ENCODE measurements around the gene CAP2.
A peak's percentile ranks its signal among the peaks of the same experiment; 100 is the strongest.

Gene CAP2, protein sequence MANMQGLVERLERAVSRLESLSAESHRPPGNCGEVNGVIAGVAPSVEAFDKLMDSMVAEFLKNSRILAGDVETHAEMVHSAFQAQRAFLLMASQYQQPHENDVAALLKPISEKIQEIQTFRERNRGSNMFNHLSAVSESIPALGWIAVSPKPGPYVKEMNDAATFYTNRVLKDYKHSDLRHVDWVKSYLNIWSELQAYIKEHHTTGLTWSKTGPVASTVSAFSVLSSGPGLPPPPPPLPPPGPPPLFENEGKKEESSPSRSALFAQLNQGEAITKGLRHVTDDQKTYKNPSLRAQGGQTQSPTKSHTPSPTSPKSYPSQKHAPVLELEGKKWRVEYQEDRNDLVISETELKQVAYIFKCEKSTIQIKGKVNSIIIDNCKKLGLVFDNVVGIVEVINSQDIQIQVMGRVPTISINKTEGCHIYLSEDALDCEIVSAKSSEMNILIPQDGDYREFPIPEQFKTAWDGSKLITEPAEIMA

DNA sequence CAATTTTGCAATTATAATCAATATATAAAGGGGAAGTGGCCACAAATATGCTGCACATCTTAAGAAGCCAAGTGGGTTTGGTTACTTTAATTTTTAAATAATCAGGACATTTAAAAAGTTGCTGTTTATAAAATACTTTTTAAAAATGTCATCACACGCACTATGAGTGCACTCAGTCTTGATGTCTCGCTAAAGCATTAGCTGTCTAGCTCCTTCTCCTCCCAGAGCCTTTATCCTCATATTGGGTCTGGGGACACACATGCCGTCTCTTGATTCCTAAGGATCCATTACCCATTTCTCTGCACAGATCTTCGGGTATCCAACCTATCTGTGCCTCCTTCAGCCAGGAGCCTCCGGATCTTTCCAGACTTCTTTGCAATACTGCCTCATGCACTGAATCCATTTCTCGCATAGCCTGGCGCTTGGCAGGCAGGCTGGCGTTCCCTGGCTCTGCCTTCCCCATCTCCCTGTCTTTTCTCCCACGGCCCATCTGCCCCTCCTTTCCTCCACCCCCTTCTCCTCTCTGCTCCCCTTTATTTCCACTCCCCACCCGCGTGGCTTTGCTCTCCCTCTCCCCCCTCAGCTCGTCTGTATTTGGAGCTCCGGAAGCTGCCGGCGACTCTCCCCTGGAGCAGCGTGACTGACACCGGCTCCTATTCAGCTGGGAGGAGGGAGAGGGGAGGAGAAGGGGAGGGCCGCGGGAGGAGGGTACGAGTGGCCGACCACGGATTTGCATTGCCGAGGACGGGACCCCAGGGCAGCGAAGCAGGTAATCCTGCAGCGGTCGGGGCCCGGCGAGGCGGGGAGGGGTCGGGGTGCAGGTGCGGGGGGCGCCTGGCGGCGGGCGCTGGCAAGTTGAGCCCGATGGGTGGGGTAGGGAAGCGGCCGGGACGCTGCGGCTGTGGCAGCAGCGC, at the start of gene CAP2:
TSS of gene CAP2 (plus strand) at position 618 of the 914 bp plus-strand sequence. CDS start 27,961 bp downstream, outside the sequence.
- peak; percentile 79 for DNase-seq

DNA sequence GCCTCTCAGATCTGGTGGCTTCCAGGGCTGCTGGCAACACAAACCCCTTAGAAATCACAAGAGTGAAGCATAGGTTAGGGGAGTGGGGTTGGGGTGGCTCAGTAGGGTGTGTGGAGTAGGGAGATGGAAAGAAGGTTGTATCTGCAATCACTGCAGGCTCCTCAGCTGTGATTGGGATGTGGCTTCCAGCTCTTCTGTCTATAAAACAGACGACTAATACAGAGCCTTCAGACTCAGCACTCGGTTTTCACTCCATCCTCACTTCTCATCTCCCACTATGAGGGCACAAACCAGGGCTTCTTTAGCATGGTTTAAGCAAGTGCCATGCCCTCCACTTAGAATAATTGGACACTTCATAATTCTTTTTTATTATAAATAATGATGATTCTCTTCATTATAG, 46.4 kb upstream of the CAP2 start:
- no peak for DNase-seq

DNA sequence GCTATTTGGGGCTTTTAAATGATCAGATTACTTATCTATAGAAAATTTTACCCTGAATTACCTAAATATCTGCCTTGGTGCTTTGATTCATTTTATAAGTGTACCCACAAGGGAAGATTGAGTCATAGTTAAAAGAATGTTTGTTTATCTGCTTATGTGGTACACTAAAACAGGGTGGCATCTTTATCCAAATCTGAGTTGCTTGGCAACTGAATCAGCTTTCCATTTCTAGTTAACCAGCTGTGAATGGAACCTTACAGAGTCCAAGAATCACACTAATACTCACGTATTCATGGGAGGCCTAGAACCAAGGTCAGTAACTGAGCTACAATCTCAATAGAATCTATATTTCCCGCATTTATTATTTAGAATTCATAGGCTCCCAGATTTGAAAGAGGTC, 44.0 kb upstream of the CAP2 start:
- peak; percentile 29 for DNase-seq

DNA sequence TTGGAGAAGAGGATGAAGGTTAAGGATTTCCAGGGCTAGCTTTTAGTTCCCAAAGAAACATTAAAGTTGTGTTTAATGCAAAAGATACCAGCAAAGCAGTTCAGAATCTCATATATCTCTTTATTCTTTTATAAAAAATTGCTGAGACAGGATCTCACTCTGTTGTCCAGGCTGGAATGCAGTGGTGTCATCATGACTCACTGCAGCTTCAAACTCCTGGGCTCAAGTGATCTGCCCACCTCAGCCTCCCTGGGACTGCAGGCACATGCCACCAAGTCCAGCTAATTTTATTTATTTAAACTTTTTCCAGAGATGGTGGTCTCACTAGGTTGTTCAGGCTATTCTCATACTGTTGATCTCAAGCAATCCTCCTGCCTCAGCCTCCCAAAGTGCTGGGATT, 41.1 kb upstream of the CAP2 start:
- peak; percentile 13 for DNase-seq

DNA sequence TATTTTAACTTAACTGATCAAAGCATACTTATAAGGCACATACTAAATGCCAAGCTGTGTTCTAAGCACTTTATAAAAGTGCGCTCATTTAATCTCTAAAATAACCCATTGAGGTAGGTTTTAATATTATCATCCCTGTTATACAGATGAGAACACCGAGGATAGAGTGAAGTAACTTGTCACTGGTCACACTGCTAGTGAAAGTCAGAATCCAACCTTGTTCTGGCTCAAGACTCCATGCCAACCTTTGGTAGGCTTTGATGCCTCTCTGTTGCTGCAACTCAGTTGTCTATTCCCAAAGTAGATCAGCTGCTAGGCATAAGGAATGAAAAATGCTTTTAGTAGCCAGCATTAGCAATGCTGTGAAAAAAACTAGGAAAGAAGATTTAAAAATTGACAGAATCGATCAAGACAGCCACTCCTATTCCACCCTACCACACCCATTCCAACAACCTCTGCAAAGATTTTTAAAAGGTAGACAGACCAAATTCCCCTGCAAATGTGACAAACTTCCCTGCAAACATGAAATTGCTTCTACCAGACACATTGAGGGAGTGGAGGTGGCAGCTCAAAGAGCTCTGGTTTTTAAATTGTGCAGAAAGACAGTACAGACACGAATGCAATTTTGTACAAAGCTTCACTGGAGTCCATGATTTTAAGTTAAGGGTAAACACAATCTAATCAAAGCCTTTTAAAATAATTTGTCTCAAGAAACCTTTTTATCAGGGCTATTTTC, 39.8 kb upstream of the CAP2 start:
- DNase-seq = no peak

DNA sequence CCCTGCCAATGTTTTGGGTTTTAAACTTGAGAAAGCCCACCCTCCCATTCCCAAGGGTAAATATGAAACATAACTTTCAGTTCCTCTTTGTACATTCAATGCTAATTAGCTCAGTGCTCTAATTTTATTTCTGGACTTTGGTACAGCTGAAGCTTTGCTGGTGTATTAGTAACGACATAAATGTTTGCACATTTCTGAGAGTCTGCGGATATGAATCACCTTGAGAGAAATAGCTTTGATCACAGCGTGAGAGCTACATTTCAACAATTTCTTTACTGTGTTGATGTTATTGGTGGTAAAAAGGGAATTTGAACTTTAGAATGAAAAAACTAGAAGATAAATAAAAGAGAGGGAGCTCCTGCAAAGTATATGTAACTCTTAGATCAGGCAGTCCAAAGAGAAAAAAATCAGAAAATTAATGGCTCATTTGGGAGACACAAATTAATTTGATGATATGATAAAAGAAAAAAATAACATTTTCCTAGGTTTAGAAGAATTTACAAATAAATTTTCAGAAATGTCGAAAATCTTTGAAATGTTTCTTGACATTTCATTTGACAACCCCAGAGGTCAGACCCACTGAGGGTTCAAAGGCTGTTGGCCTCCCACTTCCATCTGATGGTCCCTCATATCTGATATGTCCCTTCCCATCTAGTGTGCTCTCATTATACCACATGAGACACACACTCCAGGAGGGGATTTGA, 38.5 kb upstream of the CAP2 start:
- no peak for DNase-seq

DNA sequence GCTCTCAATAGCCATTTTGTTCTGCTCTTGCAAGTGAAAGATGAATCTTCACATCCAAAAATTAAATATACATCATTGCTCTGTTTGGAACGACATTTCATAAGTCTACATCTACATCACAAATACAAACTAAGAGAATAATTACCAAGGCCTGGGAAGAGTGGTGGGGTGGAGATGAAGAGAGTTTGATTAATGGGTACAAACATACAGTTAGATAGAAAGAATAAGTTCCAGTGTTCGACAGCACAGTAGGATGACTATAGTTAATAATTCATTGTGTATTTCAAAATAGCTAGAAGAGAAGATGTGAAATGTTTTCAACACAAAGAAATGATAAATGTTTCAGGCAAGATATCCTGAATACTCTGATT, 38.0 kb upstream of the CAP2 start:
- DNase-seq = no peak

DNA sequence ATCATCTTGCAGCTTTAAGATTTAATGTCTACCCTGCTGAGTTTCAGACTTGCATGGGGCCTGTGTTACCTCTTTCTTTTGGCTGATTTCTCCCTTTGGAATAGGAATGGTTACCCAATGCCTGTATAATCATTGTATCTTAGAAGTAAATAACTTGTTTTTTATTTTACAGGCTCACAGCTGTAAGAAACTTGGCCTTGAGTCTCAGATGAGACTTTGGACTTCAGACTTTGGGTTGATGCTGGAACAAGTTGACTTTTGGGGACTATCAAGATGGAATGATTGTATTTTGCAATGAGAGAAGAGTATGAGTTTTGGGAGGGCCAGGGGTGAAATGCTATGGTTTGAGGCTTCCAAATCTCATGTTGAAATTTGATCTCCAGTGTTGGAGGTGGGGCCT, 34.9 kb upstream of the CAP2 start:
- DNase-seq = no peak

DNA sequence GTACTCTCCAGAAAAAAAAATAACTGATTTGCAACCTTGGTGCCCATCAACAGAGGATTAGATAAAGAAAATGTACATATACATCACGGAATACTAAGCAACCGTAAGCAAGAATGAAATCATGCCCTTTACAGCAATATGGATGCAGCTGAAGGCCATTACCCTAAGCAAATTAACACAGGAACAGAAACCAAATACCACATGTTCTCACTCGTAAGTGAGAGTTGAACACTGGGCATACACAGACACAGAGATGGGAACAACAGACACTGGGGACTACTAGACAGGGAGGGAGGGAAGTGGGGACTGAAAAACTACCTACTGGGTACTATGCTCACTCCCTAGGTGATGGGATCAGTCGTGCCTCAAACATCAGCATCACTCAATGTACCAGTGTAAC, 32.8 kb upstream of the CAP2 start:
- DNase-seq = no peak

DNA sequence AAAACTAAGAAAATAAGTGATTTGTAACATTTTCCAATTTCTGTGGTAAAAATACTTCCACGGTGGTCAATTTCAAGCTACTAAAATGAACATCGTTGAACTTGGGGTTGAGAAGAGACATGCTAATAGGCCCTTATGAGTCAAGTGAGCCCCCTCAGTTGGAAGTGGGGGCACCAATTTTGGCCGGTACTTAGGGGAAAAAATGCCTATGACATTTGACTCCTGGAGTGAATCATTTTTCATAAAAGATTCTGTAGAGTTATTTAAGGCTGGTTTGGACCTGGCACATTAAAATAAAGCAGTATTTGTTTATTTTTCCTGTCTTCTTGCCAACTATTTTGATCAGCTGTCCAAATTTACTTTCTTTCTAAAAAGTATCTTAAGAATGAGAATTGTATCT, 32.4 kb upstream of the CAP2 start:
- no peak for DNase-seq

DNA sequence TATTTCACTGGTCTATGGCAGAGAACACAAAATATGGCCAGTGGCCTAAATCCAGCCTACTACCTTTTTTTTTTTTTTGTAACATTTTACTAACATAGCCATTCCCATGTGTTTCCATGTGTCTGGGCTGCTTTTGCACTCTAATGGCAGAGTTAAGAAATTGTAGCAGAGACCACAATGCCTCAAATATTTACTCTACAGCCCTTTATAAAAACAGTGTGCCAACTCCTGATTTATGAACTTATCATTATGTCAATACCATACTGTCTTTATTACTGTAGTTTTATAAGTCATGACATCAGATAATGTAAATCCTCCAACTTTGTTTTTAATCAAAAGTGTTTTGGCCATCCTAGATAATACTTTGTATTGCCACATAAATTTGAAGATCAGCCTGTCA, 27.4 kb upstream of the CAP2 start:
- no peak for DNase-seq

DNA sequence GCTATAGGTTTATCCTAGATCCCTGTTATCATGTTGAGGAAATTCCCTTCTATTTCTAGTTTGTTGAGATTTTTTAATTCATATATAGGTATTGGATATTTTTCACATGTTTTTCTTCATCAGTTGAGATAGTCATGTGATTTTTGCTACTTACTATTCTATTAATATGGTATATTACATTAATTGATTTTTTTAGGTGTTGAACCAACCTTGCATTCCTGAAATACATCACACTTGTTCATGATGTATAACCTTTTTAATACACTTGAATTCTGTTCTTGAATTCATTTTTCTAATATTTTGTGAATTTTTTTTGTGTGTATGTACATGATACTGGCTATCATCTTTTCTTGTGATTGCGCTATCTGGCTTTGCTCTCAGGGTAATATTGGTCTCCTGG, 25.5 kb upstream of the CAP2 start:
- DNase-seq = no peak

DNA sequence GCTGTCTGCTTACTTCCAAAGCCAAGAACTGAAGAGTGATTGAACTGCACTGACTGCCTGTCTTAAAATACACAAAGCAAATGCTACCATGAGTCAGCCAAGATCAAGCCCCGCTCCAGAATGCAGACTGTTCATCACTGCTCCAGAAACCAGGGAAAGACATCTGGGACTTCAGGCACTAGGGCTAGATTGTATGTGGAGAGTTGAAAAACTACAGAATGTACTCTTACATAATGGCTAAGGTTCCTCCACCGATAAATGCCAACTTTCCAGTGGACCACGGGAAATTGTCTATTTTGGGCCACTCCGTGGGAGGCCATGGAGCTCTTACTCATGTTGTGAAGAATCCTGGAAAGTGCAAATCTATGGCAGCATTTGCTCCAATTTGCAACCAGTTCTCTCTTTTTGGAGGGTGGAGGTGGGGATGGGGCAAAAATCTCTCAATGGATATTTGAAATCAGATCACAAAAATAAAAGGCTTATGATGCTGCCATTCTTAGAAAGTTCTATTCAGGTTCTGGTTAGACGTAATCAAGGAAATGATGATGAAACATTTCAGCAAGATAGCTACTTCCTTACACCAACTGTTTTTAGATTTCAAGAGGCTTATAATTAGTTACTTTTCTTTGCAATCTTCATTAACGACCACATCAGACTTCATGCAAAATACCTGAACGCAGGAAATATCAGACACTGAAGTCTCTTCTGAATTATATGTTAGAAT, 11.8 kb upstream of the CAP2 start:
- peak; percentile 52 for DNase-seq

DNA sequence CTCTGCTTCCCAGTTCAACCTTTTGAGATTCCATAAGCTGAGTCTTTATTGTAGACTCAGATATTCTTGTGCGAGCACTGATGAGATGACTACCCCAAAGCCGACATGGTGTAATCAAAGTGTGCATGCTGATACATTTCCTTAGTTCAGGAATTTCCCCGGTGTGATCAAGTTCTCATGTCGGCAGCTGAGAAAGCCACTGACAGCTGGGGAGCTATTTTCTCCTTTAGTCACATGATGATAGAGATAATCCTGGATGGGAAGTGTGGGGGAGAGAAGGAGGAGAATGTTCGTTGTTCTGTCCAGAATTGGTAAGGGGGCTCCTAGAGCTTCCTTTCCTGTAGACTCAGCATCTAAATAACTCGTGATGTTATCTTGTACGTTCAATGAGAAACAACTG, 7.7 kb upstream of the CAP2 start:
- DNase-seq = peak; percentile 89

DNA sequence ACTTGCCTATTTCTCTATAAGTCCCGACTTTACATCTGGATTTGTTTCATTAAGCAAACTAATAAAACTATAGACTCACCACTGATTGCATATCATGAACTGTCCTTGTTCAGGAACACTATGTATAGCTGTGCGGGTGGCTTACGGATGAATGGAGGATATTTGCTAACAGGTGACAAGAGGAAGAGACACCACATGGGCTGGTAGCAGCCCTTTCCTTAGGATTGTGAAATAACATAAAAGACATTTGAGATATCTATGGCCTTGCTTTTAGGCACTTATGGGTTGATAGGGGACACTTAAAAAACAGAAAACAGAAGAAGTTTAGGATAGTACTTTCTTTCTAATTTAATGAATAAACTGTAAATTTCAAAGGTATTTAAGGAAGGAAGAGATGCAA, 5.0 kb upstream of the CAP2 start:
- no peak for DNase-seq

DNA sequence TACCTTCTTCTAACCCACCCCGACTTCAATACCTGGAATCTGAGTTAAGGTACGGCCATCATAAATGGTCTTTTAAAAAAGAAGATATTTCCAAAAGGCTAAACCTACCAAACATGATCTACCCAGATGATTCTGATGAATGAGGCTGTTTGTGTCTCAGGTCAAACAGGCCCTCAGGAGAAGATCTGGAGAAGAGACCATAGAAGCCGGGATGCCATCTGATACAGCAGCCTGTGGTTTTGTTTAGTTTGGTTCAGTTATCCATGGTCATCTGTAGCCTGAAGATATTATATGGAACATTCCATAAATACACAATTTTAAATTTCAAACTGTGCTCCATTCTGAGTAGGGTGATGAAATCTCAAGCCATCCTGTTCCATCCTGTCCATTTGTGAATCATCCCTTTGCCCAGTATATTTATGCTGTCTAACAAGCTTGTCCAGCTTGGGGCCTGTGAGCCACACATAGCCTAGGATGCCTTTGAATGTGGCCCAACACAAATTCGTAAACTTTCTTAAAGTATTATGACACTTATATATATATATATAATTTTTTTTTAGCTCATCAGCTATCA, 4.0 kb upstream of the CAP2 start:
- peak; percentile 25 for DNase-seq

DNA sequence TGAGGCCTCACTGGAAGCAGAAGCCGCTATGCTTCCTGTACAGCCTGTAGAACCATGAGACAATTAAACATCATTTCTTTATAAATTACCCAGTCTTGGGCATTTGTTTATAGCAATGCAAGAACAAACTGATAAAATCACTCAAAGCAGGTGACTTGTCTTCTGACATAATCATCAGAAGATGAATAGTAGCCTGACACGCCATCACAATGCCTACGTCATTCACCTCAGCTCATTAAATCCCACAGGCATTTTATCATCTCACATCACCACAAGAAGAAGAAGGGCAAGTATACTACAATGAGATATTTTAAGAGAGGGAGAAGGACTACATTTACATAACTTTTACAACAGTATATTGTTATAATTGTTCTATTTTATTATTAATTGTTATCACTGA, 3.1 kb upstream of the CAP2 start:
- DNase-seq = peak; percentile 30

DNA sequence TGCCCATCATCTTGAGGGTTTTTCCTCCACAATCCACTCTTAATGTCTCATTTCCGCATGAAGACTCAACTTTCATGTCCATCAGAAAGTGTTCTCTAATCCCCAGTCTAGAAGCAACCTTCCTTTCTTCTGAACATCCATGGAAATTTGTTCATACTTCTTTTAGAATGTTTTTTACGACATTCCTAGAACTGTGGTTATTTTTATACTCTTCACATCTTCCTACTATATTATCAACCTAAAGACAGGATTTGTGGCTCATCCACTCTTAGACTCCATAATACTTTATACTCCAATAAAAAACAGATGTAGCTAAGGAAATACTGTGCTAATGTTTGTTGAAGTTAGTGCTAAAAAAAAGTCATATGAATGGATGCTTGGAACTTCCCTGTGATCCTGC, 1.4 kb upstream of the CAP2 start:
- no peak for DNase-seq

DNA sequence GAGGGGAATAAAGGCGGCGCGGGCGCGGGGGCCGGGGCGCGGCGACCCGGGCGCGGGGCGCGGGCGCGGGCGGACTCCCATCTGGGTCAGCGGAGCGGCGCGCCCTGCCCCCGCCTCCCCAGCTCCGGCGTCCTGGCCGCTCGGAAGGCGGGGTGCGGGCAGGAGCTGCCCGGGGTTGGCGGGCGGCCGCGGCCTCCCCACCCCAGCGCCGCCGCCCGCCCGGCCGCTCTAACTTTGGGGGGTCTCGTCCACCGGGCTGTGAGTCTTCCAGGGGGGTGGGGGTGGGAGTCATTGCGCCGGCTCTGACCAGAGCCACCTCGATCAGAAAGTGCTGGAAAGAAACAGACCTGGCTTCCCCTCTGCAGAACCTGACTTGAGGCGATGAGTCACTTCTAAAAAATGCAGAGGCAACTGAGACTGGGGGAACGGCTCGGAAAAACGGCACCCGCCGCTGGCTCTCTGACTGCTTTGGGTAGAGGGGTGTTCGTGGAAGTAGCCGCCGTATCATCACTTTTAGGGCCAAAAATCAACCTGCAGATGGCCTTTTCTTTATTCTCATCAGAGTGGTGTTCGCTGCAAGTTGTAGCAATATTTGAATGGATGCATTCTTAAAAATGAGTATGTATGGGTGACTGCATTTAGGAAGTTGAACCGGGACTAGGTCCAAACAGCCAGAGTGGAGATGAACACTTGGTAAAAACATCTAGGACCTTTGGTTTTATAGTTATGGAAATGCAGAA, 667 bp downstream of the CAP2 start:
- DNase-seq = peak; percentile 90

DNA sequence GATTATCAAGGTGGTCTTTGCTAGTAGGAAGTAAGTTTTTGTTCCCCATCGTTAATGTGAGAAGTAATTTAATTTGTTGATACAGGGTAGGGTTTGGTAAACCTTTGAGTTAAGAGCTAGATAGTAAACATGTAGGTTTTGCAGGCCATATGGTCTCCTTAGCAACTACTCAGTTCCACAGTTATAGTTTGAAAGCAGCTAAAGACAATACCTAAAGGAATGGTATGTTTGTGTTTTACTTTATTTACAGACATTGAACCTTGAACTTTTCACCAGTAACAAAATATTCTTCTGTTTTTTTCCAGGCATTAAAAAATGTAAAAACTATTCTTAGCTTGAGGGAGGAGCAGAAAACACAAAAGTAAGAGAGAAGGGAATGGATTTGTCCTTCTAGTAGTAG, 1.7 kb downstream of the CAP2 start:
- no peak for DNase-seq

DNA sequence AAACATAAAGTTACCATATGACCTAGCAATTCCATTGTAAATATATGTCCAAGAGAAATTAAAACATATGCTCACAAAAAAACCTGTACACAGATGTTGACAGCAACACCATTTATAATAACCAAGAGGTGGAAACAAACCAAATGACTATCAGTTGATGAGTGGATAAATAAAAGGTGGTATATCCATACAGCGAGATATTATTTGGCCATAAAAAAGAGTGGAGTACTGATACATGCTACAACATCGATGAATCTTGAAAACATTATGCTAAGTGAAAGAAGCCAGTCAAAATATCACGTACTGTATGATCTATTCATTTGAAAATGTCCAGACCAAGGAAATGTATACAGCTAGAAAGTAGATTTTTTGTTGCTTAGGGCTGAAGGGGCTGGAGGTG, 2.9 kb downstream of the CAP2 start:
- no peak for DNase-seq

All from NCI-H226 (cell line).